ENCODE results near the gene TSKU.
"Not testable (repeated sequence)": the region's sequence is repeated elsewhere in the genome, so short reads cannot be mapped to it uniquely, and the experiment has no call there.

TSKU gene, protein sequence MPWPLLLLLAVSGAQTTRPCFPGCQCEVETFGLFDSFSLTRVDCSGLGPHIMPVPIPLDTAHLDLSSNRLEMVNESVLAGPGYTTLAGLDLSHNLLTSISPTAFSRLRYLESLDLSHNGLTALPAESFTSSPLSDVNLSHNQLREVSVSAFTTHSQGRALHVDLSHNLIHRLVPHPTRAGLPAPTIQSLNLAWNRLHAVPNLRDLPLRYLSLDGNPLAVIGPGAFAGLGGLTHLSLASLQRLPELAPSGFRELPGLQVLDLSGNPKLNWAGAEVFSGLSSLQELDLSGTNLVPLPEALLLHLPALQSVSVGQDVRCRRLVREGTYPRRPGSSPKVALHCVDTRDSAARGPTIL

GRCh38 chr11:76783294-76783895, at the start of gene TSKU:
TSKU (plus strand) TSS chr11:76783356; CDS start chr11:76795617, 12,261 bp downstream.
- no peak for DNase-seq

- not testable (repeated sequence) for DNase-seq
Observed at GRCh38 chr11:76733906-76734305, 49.2 kb upstream of the TSKU start.

GRCh38 chr11:76734456-76735420, 48.4 kb upstream of the TSKU start:
- no peak for DNase-seq

GRCh38 chr11:76735841-76736240, 47.3 kb upstream of the TSKU start:
- no peak for DNase-seq

- no peak for DNase-seq
Observed at GRCh38 chr11:76736266-76736665, 46.9 kb upstream of the TSKU start.

DNA sequence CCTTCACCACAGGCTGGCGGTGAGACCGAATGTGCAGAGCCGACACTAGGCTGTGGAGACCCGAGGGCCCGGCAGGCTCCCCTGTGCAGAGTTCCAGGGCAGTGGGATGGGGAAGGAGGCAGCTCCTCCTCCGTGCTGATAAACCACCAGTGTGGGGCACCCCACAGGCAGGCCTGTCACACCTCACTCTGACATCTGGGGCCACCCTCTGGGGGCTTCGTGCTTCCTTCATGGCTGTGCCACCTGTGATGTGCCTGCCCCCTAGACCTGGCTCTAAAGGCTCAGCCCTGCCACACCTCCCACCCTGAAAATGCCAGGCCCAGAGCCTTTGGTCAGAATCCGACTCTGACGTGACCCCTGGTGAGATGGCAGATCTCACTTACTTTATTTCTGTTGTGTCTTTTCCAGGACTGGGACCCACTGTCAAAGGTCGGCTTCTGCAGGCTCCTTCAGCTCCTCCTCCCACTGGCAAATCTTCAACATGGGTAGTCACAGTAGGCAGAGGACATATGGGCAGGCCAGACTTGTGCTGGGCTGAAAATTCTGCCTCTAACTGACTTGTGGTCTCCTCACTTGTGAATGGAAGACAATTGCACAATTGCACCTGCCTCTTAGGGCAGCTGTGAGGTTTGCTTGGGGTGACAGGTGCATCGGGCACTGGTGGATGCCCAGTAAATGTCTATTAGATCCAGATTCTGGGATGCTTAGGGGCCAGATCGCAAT, 46.2 kb upstream of the TSKU start:
- no peak for DNase-seq

GRCh38 chr11:76738618-76739240, 44.4 kb upstream of the TSKU start:
- no peak for DNase-seq

DNA sequence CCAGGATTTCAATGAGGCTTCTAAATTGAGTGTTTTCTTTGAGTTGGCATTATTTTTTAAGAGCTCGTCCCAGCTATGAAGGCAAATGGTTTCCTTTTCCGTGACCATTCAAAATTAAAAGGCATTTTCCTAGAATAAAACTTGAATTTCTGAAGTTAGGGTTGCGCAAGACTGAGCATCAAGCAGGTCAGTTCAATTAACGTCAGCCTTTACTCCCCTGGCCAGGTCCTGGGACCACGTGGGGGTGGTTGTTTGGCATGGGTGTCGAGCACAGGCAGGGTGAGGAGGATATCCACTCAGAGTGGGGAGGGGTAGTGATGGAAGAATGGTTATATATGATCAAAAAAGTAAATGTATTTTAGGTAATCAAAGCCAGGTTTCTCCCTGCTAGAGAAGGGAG, 43.4 kb upstream of the TSKU start:
- no peak for DNase-seq

DNA sequence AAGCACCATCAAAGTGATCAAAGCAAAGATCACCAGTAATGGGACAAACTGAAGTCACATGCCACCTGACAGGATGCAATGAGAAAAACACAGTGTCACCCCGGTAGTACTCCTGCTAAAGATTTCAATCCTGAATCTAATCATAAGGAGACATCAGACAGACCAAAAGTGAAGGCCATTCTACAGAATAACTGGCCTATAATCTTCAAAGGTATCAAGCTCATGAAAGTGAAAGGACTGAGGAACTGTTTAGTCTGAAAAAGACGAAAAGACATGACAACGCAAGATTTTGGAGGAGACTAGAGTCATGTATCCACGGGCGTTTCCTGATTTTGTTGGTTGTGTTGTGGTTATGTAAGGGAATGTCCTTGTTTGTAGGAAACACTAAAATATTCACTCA, 42.4 kb upstream of the TSKU start:
- no peak for DNase-seq

DNA sequence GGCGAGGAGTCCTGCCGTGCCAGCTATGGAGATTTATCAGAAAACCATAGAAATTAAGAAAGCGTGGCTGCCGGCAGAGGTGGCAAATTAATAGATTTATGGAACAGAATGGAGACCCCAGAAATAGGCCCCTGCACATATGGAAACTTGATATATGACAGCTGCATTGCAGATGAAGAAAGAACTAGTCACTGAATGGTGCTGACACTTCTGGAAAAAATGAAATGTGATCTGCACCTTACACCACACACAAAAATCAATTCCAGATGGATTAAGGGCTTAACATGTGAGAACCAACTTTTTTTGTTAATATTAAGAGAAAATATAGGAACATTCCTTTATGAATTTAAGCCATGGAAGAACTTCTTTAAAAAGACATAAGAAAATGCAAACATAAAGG, 40.3 kb upstream of the TSKU start:
- no peak for DNase-seq

DNA sequence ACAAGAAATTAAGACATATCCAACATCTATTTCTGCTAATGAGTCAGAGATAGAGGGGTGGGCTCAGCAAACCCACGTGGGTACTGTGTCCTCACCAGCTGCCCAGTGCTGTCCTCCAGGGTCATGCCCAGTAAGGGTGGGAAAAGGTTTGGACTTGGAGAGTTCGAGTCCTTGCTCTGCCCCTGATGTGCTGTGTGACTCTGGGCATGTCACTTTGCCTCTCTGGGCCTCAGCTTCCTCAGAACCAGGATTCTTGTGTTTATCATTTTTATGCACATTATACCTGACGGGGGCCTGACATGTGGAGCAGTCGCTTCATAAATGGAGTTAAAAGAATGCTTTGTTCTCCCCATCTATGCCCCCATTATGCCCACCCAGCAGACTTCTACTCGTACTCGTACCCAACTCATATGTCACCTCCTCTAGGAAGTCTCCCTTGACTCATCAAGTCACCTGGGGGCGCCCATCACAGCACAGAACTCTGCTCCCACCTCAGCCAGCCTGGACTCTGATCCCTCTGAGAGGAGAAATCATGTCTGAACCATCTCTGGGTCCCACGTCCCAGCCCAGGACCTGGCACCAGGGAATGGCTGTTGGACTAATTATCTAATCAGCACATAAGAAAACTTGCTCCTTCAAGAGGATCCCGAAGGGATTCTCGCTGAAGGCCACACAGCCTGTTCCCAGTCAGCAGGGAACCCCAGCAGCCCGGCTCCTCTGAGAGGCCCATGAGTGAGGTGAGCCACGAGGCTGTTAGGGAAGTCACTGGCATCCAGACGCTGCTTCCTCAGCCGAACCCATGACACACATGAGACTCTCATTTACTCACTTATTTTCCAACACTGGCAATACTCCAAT, 38.7 kb upstream of the TSKU start:
- DNase-seq, result no peak

DNA sequence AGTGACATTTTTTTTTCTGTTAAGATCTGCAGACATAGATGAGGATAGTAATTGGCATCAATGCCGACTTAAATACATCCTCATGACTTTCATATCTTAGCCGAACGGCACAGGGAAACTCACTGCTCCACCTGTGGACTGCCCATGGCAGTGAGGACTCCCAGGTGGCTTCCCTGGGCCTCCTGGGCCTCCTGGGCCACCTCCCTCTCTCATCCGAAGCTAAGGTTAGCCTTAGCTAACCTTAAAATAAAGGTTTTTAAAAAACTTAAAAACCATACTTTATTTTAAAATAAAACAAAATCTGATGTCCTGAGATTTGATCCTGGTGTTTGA, 38.1 kb upstream of the TSKU start:
- DNase-seq, result no peak

DNA sequence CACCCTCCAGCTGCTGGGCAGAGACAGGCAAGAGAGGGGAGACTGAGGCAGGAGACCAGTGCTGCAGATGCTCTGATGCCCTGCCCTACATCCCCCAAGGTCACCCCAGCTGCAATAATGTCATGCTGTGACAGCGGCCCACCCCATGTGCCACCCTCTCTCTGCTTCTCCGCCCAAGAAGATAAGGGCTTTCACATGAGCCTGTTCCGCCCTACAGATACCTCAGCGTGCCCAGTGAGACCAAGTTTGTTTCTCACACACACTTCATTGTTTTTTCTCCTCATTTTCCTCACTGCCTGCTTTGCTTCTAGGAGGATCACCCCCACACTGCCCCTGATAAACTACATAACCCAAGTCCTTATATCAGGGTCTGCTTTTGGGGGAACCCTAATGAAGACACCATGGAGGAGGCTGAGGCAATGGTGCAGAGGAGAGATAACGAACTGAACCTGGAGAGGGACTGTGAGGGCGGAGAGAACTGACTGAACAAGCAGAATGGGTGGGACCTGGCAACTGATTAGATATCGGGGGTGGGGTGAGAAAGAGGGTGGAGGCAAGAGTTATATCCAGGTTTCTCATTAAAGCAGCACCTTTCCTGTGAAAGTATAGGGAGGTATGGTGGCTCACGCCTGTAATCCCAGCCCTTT, 37.5 kb upstream of the TSKU start:
- DNase-seq, result no peak

- DNase-seq, result no peak
Observed at GRCh38 chr11:76747153-76747914, 35.8 kb upstream of the TSKU start.

DNA sequence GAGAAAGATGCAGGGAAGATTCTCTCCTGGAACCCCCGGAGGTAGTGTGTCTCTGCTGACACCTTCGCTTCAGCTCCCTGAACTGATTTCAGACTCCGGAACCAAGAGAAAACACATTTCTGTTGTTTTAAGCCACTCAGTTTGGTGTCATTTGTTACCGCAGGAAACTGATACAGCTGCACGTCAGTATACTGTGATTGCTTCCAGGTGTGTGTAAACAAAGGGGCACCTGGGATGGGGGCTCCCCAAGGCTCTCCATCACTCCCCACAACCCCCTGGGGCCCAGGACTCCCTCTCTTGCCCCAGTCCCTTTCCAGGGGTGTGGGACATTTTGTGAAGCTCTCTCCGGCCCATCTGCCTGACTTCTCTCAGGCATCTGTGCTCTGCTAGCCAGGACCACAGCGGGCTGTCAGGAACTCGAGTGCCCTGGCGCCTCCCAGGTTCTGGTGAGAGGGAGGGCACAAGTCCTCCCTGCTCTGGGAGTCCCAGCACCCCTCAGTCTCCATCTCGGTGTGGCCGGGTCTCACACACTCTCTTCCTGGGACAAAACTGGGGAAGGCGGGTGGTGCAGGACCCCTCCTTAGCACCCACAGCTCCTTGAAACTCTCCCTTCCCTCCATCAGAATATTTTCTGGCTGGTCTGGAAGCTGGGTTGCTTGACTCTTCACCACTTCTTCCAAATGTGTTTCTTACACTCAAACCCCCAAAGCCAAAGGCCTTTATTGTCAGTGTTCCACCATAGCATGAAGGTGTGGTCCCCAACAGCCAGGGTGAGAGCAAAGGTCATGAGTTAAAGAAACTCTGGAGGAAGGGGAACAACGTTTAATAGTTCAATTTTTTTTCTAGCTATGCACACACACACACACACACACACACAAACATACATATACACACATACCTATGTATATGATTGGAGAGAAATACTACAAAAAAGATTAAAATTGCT, 35.0 kb upstream of the TSKU start:
- no peak for DNase-seq

DNA sequence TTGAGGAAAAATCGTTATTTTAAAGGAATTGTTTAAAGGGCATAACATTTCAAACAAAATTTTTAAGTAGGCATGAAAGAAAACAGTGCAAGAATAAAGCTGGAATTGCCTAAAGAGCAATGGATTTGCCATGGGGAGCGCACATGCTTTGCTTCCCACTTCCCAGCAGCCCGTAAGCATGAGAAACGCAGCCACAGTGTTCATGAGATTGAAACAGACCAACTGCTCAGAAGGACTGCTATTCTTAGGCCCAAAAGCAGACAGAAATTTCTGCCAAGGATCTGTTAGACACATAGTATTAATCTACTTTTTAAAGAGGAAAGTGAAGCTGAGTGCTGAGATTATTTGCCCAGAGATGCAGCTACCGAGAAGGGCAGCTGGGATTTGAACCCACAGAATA, 34.2 kb upstream of the TSKU start:
- DNase-seq, result no peak

- DNase-seq, result no peak
Observed at GRCh38 chr11:76750067-76750466, 33.1 kb upstream of the TSKU start.

DNA sequence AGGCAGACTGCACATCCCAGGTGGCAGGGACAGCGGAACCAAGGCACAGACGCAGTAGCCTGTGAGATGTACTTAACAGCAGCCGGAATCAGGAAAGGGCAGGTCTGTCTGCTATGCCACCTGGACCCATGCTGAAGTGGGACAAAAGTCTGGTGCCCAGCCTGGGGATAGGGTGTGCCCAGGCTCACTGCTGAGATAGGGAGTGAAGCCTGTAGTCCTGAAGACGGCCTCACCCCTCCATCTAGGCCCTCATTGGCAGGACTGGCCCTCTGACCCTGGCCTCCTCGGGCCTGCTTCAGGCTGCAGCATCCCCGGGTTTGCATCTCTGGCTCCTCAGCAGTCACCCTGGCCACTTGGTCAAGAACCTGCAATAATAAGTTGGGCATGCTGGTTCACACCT, 32.4 kb upstream of the TSKU start:
- DNase-seq, result no peak
